HG02870 (cell line): Measurements from ENCODE around the gene LEMD3.

Experiments
- ATAC-seq: cut with Tn5 transposase; IDR thresholded peaks from one replicate; pipeline ENCODE4 v1.9.1; 2021; ENCODE audit warnings: mild to moderate bottlenecking, moderate library complexity; ENCODE audit not compliant: unreplicated experiment

LEMD3 gene

GRCh38 chr12:65169320-65170208 lies at the start of gene LEMD3:
LEMD3 (plus strand) TSS chr12:65169583; CDS start chr12:65169597, 14 bp downstream.
- ATAC-seq, result peak; percentile 85

- peak; percentile 51 for ATAC-seq
Measured at GRCh38 chr12:65121049-65121955, 48.1 kb upstream of the LEMD3 start, which contains the start of gene WIF1. WIF1 (minus strand) TSS chr12:65121305; CDS start chr12:65121191, 114 bp downstream.

GRCh38 chr12:65121956-65122469 lies 47.4 kb upstream of the LEMD3 start:
- no peak for ATAC-seq

GRCh38 chr12:65122703-65123102 lies 46.7 kb upstream of the LEMD3 start:
- ATAC-seq, result no peak

GRCh38 chr12:65123435-65124063 lies 45.8 kb upstream of the LEMD3 start:
- ATAC-seq, result no peak

- ATAC-seq, result no peak
Measured at GRCh38 chr12:65125247-65125646, 44.1 kb upstream of the LEMD3 start.

GRCh38 chr12:65125975-65126374 lies 43.4 kb upstream of the LEMD3 start:
- ATAC-seq, result no peak

- no peak for ATAC-seq
Measured at GRCh38 chr12:65126482-65126881, 42.9 kb upstream of the LEMD3 start.

- no peak for ATAC-seq
Measured at GRCh38 chr12:65133879-65134278, 35.5 kb upstream of the LEMD3 start.

GRCh38 chr12:65139389-65139788 lies 30.0 kb upstream of the LEMD3 start:
- no peak for ATAC-seq

GRCh38 chr12:65140738-65141137 lies 28.6 kb upstream of the LEMD3 start:
- ATAC-seq, result no peak

GRCh38 chr12:65147312-65147905 lies 22.0 kb upstream of the LEMD3 start:
- no peak for ATAC-seq

- ATAC-seq, result no peak
Measured at GRCh38 chr12:65152012-65152411, 17.4 kb upstream of the LEMD3 start.

- no peak for ATAC-seq
Measured at GRCh38 chr12:65152596-65152995, 16.8 kb upstream of the LEMD3 start.

- no peak for ATAC-seq
Measured at GRCh38 chr12:65155784-65156183, 13.6 kb upstream of the LEMD3 start.

- peak; percentile 90 for ATAC-seq
Measured at GRCh38 chr12:65156366-65156841, 13.0 kb upstream of the LEMD3 start.

- no peak for ATAC-seq
Measured at GRCh38 chr12:65157091-65157490, 12.3 kb upstream of the LEMD3 start.

GRCh38 chr12:65162609-65163008 lies 6.8 kb upstream of the LEMD3 start:
- ATAC-seq, result peak; percentile 74

GRCh38 chr12:65164244-65164643 lies 5.1 kb upstream of the LEMD3 start:
- ATAC-seq, result no peak

GRCh38 chr12:65164774-65165173 lies 4.6 kb upstream of the LEMD3 start:
- no peak for ATAC-seq
